GM23338 (cell line): ENCODE measurements around the gene ITCH.

Experiments used
- CREB1 ChIP-seq: fragments of 250-450 bp; sonication (Bioruptor Pico); IDR thresholded peaks from 2 replicates; pipeline ENCODE4 v1.5.0; 2020; ENCODE audit warnings: low read depth, mild to moderate bottlenecking, moderate library complexity
- CTCF ChIP-seq, 2 experiments: fragments of 200-600 bp in 1 of 2; sonication (generic) in 1 of 2; conservative IDR thresholded peaks; 2 replicates each; pipeline versions ENCODE4 v1.5.1 to v1.6.1; 2016 to 2017; ENCODE audit warnings: antibody characterized with exemption in 2 of 2, low read depth in 2 of 2, mild to moderate bottlenecking in 2 of 2, moderate library complexity in 1 of 2

GRCh38 chr20:34511891-34512265 is 148.8 kb downstream of the ITCH start:
- no peak for TF ChIP-seq CTCF (conservative IDR thresholded peaks at IDR 0.05; ENCODE audit: low read depth in 2 of 2)
- no peak for TF ChIP-seq CREB1 (CRISPR knock-in tag)
